ENCODE results near the gene FGD2. TPM values are rescaled to one million over a fixed set of nuclear protein-coding genes. Genes with fewer than 3 reads are reported as not detected.

The FGD2 gene
- total RNA-seq, 1 donor from 2014 or later, result not detected

- no peak overlapping the region for H3K27ac Mint-ChIP-seq (ENCODE audit: unreplicated experiment)
- H3K4me3 Mint-ChIP-seq (ENCODE audit: unreplicated experiment), result no peak overlapping the region
- no peak for DNase-seq
These were observed 41.8 kb upstream of the FGD2 start for GRCh38 chr6:36963451-36964290.

DNA sequence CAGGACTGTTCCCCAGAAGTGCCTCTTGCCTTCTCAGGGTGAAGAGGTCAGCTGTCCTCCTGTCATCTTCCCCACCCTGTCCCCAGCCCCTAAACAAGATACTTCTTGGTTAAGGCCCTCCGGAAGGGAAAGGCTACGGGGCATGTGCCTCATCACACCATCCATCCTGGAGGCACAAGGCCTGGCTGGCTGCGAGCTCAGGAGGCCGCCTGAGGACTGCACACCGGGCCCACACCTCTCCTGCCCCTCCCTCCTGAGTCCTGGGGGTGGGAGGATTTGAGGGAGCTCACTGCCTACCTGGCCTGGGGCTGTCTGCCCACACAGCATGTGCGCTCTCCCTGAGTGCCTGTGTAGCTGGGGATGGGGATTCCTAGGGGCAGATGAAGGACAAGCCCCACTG, 41.1 kb upstream of the FGD2 start:
- no peaks in the 10 kb centered on the region for H3K36me3 Mint-ChIP-seq (ENCODE audit: unreplicated experiment)
- DNase-seq, result no peak
- TF ChIP-seq CTCF (IDR thresholded peaks at IDR 0.05; ENCODE audit: partially characterized antibody, unreplicated experiment), result no peak
- H3K27ac Mint-ChIP-seq (ENCODE audit: unreplicated experiment), result no peak overlapping the region
- no peaks in the 10 kb centered on the region for H3K4me1 Mint-ChIP-seq (ENCODE audit: low read depth, unreplicated experiment)
- H3K27me3 Mint-ChIP-seq (ENCODE audit: unreplicated experiment), result peaks cover 2% of the 10 kb centered on the region
- H3K9me3 Mint-ChIP-seq (ENCODE audit: unreplicated experiment), result peaks cover 6% of the 10 kb centered on the region
- no peak overlapping the region for H3K4me3 Mint-ChIP-seq (ENCODE audit: unreplicated experiment)

More at GRCh38 chr6:36963451-36964290, 41.8 kb upstream of the FGD2 start:
- no peak for TF ChIP-seq CTCF (IDR thresholded peaks at IDR 0.05; ENCODE audit: partially characterized antibody, unreplicated experiment)
- H3K27me3 Mint-ChIP-seq (ENCODE audit: unreplicated experiment), result peaks cover 2% of the 10 kb centered on the region
- no peaks in the 10 kb centered on the region for H3K4me1 Mint-ChIP-seq (ENCODE audit: low read depth, unreplicated experiment)
- H3K36me3 Mint-ChIP-seq (ENCODE audit: unreplicated experiment), result no peaks in the 10 kb centered on the region
- H3K9me3 Mint-ChIP-seq (ENCODE audit: unreplicated experiment), result peaks cover 6% of the 10 kb centered on the region

- peaks cover 8% of the 10 kb centered on the region for H3K9me3 Mint-ChIP-seq (ENCODE audit: unreplicated experiment)
- H3K27me3 Mint-ChIP-seq (ENCODE audit: unreplicated experiment), result peaks cover 2% of the 10 kb centered on the region
- no peaks in the 10 kb centered on the region for H3K4me1 Mint-ChIP-seq (ENCODE audit: low read depth, unreplicated experiment)
- H3K27ac Mint-ChIP-seq (ENCODE audit: unreplicated experiment), result no peak overlapping the region
- no peak for DNase-seq
- no peak for TF ChIP-seq CTCF (IDR thresholded peaks at IDR 0.05; ENCODE audit: partially characterized antibody, unreplicated experiment)
- H3K4me3 Mint-ChIP-seq (ENCODE audit: unreplicated experiment), result no peak overlapping the region
- no peaks in the 10 kb centered on the region for H3K36me3 Mint-ChIP-seq (ENCODE audit: unreplicated experiment)
These were observed 40.5 kb upstream of the FGD2 start for GRCh38 chr6:36964908-36965307.

DNA sequence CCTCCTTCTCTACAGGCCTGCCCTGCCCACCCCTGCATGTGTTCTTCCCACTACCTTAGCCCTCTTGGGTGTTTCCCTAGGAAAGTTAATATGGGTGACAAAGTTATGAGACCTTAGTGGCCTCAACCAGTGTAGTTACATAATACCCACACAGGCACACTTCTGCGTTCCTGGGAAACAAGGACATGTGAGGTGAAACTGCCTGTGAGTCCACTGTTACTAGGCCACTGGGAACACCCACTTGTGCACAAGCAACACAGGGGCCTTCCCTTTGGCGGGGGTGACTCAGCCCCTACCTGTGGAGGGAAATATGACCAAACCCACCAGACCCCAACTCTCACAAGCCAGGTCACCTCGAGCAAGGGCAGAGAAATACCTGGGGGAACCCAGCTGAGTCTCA, 38.2 kb upstream of the FGD2 start:
- TF ChIP-seq CTCF (IDR thresholded peaks at IDR 0.05; ENCODE audit: partially characterized antibody, unreplicated experiment), result no peak
- H3K36me3 Mint-ChIP-seq (ENCODE audit: unreplicated experiment), result no peaks in the 10 kb centered on the region
- H3K4me3 Mint-ChIP-seq (ENCODE audit: unreplicated experiment), result no peak overlapping the region
- no peaks in the 10 kb centered on the region for H3K27me3 Mint-ChIP-seq (ENCODE audit: unreplicated experiment)
- H3K27ac Mint-ChIP-seq (ENCODE audit: unreplicated experiment), result no peak overlapping the region
- no peak for DNase-seq
- H3K9me3 Mint-ChIP-seq (ENCODE audit: unreplicated experiment), result peaks cover 3% of the 10 kb centered on the region
- H3K4me1 Mint-ChIP-seq (ENCODE audit: low read depth, unreplicated experiment), result no peaks in the 10 kb centered on the region

DNA sequence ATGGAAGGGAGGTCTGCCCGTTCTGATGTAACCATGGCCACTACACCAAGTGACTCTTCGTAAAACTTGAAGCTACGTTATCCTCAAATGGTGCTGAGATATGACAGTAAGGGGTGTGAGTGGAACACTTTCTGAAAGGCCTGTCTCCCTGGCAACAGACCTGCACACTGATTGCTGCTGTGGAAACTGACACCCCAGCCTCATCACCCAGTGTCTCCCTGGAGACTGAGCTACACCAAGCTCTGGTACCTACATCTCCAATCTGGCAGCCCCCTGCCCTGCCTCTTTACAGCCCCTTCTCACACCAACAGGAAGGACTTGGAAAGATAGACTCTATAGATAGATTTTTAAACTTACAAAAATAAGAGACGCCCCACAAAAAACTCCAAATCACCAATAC, 37.7 kb upstream of the FGD2 start:
- H3K4me1 Mint-ChIP-seq (ENCODE audit: low read depth, unreplicated experiment), result no peaks in the 10 kb centered on the region
- H3K27me3 Mint-ChIP-seq (ENCODE audit: unreplicated experiment), result no peaks in the 10 kb centered on the region
- no peak overlapping the region for H3K4me3 Mint-ChIP-seq (ENCODE audit: unreplicated experiment)
- no peak overlapping the region for H3K27ac Mint-ChIP-seq (ENCODE audit: unreplicated experiment)
- DNase-seq, result no peak
- H3K9me3 Mint-ChIP-seq (ENCODE audit: unreplicated experiment), result peaks cover 3% of the 10 kb centered on the region
- no peak for TF ChIP-seq CTCF (IDR thresholded peaks at IDR 0.05; ENCODE audit: partially characterized antibody, unreplicated experiment)
- H3K36me3 Mint-ChIP-seq (ENCODE audit: unreplicated experiment), result no peaks in the 10 kb centered on the region

All from glutamatergic neuron (in vitro differentiated cells).